Natural killer cell (primary cell): Measurements from ENCODE around the gene NAV2. TPM values are rescaled to one million over a fixed set of nuclear protein-coding genes. Genes with fewer than 3 reads are reported as not detected.
"Not testable (repeated sequence)": the region's sequence is repeated elsewhere in the genome, so short reads cannot be mapped to it uniquely, and the experiment has no call there.

Experiments used
- ATAC-seq, 3 donors: fragments of 150-1000 bp in 2 of 3; fragments of 200-7000 bp in 1 of 3; cut with Tn5 transposase; 1 replicate in 1 of 3; 2 replicates in 2 of 3; pipeline ENCODE4 v1.10.0; 2021; ENCODE audit warnings: mild to moderate bottlenecking in 2 of 3, moderate library complexity in 2 of 3
- DNase-seq, 2 donors: peaks; one replicate each; pipeline versions ENCODE4 v3.0.0 to v3.0.0-alpha.2; 2013 to 2021; ENCODE audit warnings: mixed read lengths in 1 of 2
- H3K27ac ChIP-seq: one replicate; pipeline ENCODE4 v1.5.1; 2013; ENCODE audit warnings: mild to moderate bottlenecking, low read length
- H3K27me3 ChIP-seq: one replicate; pipeline ENCODE4 v1.6.1; 2013; ENCODE audit warnings: low read length; ENCODE audit not compliant: control insufficient read depth, insufficient read depth
- H3K36me3 ChIP-seq: one replicate; pipeline ENCODE4 v1.6.1; 2013; ENCODE audit warnings: low read length; ENCODE audit not compliant: control insufficient read depth, insufficient read depth
- H3K4me1 ChIP-seq: one replicate; pipeline ENCODE4 v1.6.1; 2013; ENCODE audit warnings: low read length; ENCODE audit not compliant: control insufficient read depth, insufficient read depth
- H3K4me3 ChIP-seq: one replicate; pipeline ENCODE4 v1.5.1; 2013; ENCODE audit warnings: low read length
- H3K9me3 ChIP-seq: one replicate; pipeline ENCODE4 v1.6.1; 2013; ENCODE audit warnings: low read length; ENCODE audit not compliant: control insufficient read depth, insufficient read depth
- H3K27ac Mint-ChIP-seq, 2 donors: one replicate each; pipeline ENCODE4 v1.8.0; 2022; ENCODE audit warnings: mild to moderate bottlenecking in 2 of 2, mixed read lengths in 2 of 2, moderate library complexity in 1 of 2
- H3K27me3 Mint-ChIP-seq, 2 donors: one replicate each; pipeline ENCODE4 v1.8.0; 2022; ENCODE audit warnings: low read depth in 2 of 2, mixed read lengths in 2 of 2
- H3K36me3 Mint-ChIP-seq: one replicate; pipeline ENCODE4 v1.8.0; 2022; ENCODE audit warnings: mixed read lengths
- H3K4me1 Mint-ChIP-seq, 2 donors: one replicate each; pipeline ENCODE4 v1.8.0; 2022; ENCODE audit warnings: mixed read lengths in 2 of 2
- H3K4me3 Mint-ChIP-seq: one replicate; pipeline ENCODE4 v1.8.0; 2022; ENCODE audit warnings: mild to moderate bottlenecking, moderate library complexity, mixed read lengths
- H3K9me3 Mint-ChIP-seq, 2 donors: one replicate each; pipeline ENCODE4 v1.8.0; 2022; ENCODE audit warnings: mixed read lengths in 2 of 2
- CTCF ChIP-seq: fragments of 200-600 bp; IDR thresholded peaks from one replicate; pipeline ENCODE4 v1.8.0; 2022; ENCODE audit warnings: antibody characterized with exemption
- WGBS: methylation state at CpG from one replicate; pipeline ENCODE4 v1.1.7; 2013; ENCODE audit warnings: missing lambda C conversion rate; ENCODE audit not compliant: insufficient coverage; 5-methylcytosine and 5-hydroxymethylcytosine counted together
- intact Hi-C: fragments of 100-400 bp; cut with micrococcal nuclease; formaldehyde crosslinking; loops from one replicate; pipeline ENCODE4 v1.14.2; 2022
- total RNA-seq, 4 donors: library from RNA; stranded (reverse); fragments of 120-200 nt in 1 of 4; gene quantifications; one replicate each; pipeline versions ENCODE4 v1.2.3 to v1.2.4, GENCODE V29; 2013 to 2022

Gene NAV2
- total RNA-seq, 3 donors from 2014 or later (not counting 1 experiment from before 2014, with no cell fraction given): 0.14 to 1.6 (median 0.43) TPM

GRCh38 chr11:20081336-20081735 is 368.7 kb downstream of the NAV2 start:
- no peaks in the 10 kb centered on the region for H3K36me3 Mint-ChIP-seq
- Histone ChIP-seq H3K27me3 (peaks cover 2% of the 10 kb centered on the region), H3K27ac (no peak overlapping the region), H3K4me3 (no peak overlapping the region), H3K36me3 (no peaks in the 10 kb centered on the region), H3K4me1 (peaks cover 8% of the 10 kb centered on the region), H3K9me3 (no peaks in the 10 kb centered on the region)
- H3K4me1 Mint-ChIP-seq: peaks cover 10 to 14% of the 10 kb centered on the region in 2 donors
- H3K27me3 Mint-ChIP-seq: peaks cover 11 to 36% of the 10 kb centered on the region in 2 donors
- no peak for ATAC-seq
- DNase-seq: no peak
- TF ChIP-seq CTCF: no peak
- 93% methylated on average over 4 of the region's 4 CpGs for WGBS
- no peaks in the 10 kb centered on the region for H3K9me3 Mint-ChIP-seq
- no peak overlapping the region for H3K4me3 Mint-ChIP-seq
- intact Hi-C loops: no loop called here
- H3K27ac Mint-ChIP-seq: no peak overlapping the region

- H3K4me3 Mint-ChIP-seq, ATAC-seq, H3K27ac ChIP-seq, H3K9me3 Mint-ChIP-seq, DNase-seq, H3K36me3 Mint-ChIP-seq, H3K36me3 ChIP-seq, H3K27ac Mint-ChIP-seq, H3K4me3 ChIP-seq, intact Hi-C loops, H3K27me3 ChIP-seq, H3K9me3 ChIP-seq: not testable (repeated sequence)
- WGBS: 86% methylated on average over 3 of the region's 3 CpGs
- peaks cover 22 to 27% of the 10 kb centered on the region in 2 donors for H3K4me1 Mint-ChIP-seq
- peaks cover 16% of the 10 kb centered on the region for H3K4me1 ChIP-seq
- H3K27me3 Mint-ChIP-seq: peaks cover 15 to 43% of the 10 kb centered on the region in 2 donors
Measured at GRCh38 chr11:20083877-20084276, 371.2 kb downstream of the NAV2 start.

GRCh38 chr11:20084921-20085814 is 372.5 kb downstream of the NAV2 start:
- H3K9me3 ChIP-seq: no peaks in the 10 kb centered on the region
- Mint-ChIP-seq H3K4me1 (peaks cover 33 to 37% of the 10 kb centered on the region in 2 donors), H3K27me3 (peaks cover 17 to 45% of the 10 kb centered on the region in 2 donors), H3K27ac (no peak overlapping the region), H3K9me3 (no peaks in the 10 kb centered on the region), H3K36me3 (no peaks in the 10 kb centered on the region), H3K4me3 (no peak overlapping the region)
- peaks cover 18% of the 10 kb centered on the region for H3K4me1 ChIP-seq
- peaks cover 4% of the 10 kb centered on the region for H3K27me3 ChIP-seq
- no peak for TF ChIP-seq CTCF
- intact Hi-C loops: loop anchor here (5.0 kb wide), 1 partner anchor 113 kb away; no protein-coding TSS in a partner anchor
- ATAC-seq (no peak), DNase-seq (no peak)
- no peak overlapping the region for H3K27ac ChIP-seq
- WGBS: 98% methylated on average over 7 of the region's 8 CpGs
- H3K36me3 ChIP-seq: no peaks in the 10 kb centered on the region
- H3K4me3 ChIP-seq: no peak overlapping the region

GRCh38 chr11:20085918-20086317 is 373.3 kb downstream of the NAV2 start:
- H3K27me3 ChIP-seq: peaks cover 4% of the 10 kb centered on the region
- Mint-ChIP-seq H3K27me3 (peaks cover 20 to 42% of the 10 kb centered on the region in 2 donors), H3K4me3 (no peak overlapping the region), H3K27ac (no peak overlapping the region), H3K36me3 (no peaks in the 10 kb centered on the region), H3K4me1 (peaks cover 33 to 37% of the 10 kb centered on the region in 2 donors), H3K9me3 (no peaks in the 10 kb centered on the region)
- no peaks in the 10 kb centered on the region for H3K36me3 ChIP-seq
- H3K27ac ChIP-seq: no peak overlapping the region
- TF ChIP-seq CTCF: no peak
- WGBS: 97% methylated on average over 5 of the region's 5 CpGs
- no peak for ATAC-seq
- no peaks in the 10 kb centered on the region for H3K9me3 ChIP-seq
- intact Hi-C loops: loop anchor here (5.0 kb wide), 1 partner anchor 114 kb away; no protein-coding TSS in a partner anchor
- DNase-seq: no peak
- no peak overlapping the region for H3K4me3 ChIP-seq
- peaks cover 18% of the 10 kb centered on the region for H3K4me1 ChIP-seq
